HCT116 (cell line): ENCODE data around the gene FBXL17. TPM values are rescaled to one million over a fixed set of nuclear protein-coding genes. Genes with fewer than 3 reads are reported as not detected.

Source experiments
- ATAC-seq: fragments of 200-7000 bp; cut with Tn5 transposase; 2 replicates; pipeline ENCODE4 v1.9.1; 2020; ENCODE audit warnings: mild to moderate bottlenecking, moderate library complexity
- BruUV-seq: library from RNA; stranded (reverse); fragments of 400-500 nt; replicated peaks from 2 replicates; lab custom pipeline; 2021; lab: Mats Ljungman, UMichigan
- CTCF ChIA-PET: fragments of 300-600 bp; sonication (Branson Sonifier 250); formaldehyde crosslinking; loops from one replicate; lab custom pipeline; 2021; ENCODE audit warnings: antibody characterized with exemption; lab: Charles Lee
- POLR2A ChIA-PET: fragments of 300-600, 350-600 bp; sonication (Branson Sonifier 250); formaldehyde crosslinking; loops from one replicate; lab custom pipeline; 2021; ENCODE audit warnings: antibody characterized with exemption; lab: Charles Lee
- RAD21 ChIA-PET, 2 experiments: fragments of 300-600 bp; sonication (Branson Sonifier 250); formaldehyde crosslinking; loops; one replicate each; lab custom pipeline; 2023; ENCODE audit warnings: low total read pairs in 2 of 2; ENCODE audit not compliant: uncharacterized antibody in 2 of 2, unreplicated experiment in 2 of 2, low non-redundant PET in 1 of 2; lab: Charles Lee
- DNase-seq: peaks from one replicate; pipeline ENCODE4 v3.0.0-alpha.2; 2010; ENCODE audit warnings: low read depth, low spot score
- H2AFZ ChIP-seq: fragments of 200-600 bp; shearing (Covaris generic), sonication (generic); 2 replicates; pipeline ENCODE4 v1.6.1; 2017; ENCODE audit warnings: low read depth, mixed run types, mixed read lengths, antibody characterized with exemption, low read length; ENCODE audit not compliant: poor library complexity, severe bottlenecking
- H3K27ac ChIP-seq: 2 replicates; pipeline ENCODE4 v1.5.1; 2012; ENCODE audit warnings: low read depth, low read length
- H3K27me3 ChIP-seq: fragments of 200-600 bp; sonication (generic); 2 replicates; pipeline ENCODE4 v1.6.1; 2016; ENCODE audit warnings: mixed run types, low read length, mixed read lengths; ENCODE audit not compliant: insufficient read depth
- H3K36me3 ChIP-seq, 2 experiments: fragments of 200-500 bp in 1 of 2; fragments of 200-600 bp in 1 of 2; sonication (Bioruptor generic) in 1 of 2; sonication (generic) in 1 of 2; 2 replicates each; pipeline versions ENCODE4 v1.5.1 to v1.6.1; 2014 to 2016; ENCODE audit warnings: low read length in 2 of 2, inconsistent platforms in 1 of 2, mixed read lengths in 1 of 2, mixed run types in 1 of 2; ENCODE audit not compliant: insufficient read depth in 2 of 2, control insufficient read depth in 1 of 2
- H3K4me1 ChIP-seq, 2 experiments: fragments of 200-600 bp in 1 of 2; sonication (generic) in 1 of 2; 2 replicates each; pipeline versions ENCODE4 v1.5.1 to v1.6.1; 2012 to 2017; ENCODE audit warnings: low read length in 2 of 2, inconsistent platforms in 1 of 2, mild to moderate bottlenecking in 1 of 2, mixed read lengths in 1 of 2, mixed run types in 1 of 2, moderate library complexity in 1 of 2; ENCODE audit not compliant: insufficient read depth in 2 of 2, control insufficient read depth in 1 of 2
- H3K4me2 ChIP-seq: fragments of 200-600 bp; sonication (generic); 2 replicates; pipeline ENCODE4 v1.6.1; 2017; ENCODE audit warnings: mixed run types, low read length, mixed read lengths
- H3K4me3 ChIP-seq, 2 experiments: fragments of 200-600 bp in 1 of 2; sonication (generic) in 1 of 2; replicated peaks in 1 of 2; 2 replicates each; pipeline ENCODE4 v1.5.1; 2011 to 2016; ENCODE audit warnings: low read length in 2 of 2, control low read depth in 1 of 2, low read depth in 1 of 2, mild to moderate bottlenecking in 1 of 2, mixed read lengths in 1 of 2, mixed run types in 1 of 2
- H3K79me2 ChIP-seq: fragments of 200-600 bp; sonication (generic); 2 replicates; pipeline ENCODE4 v1.6.1; 2017; ENCODE audit warnings: mild to moderate bottlenecking, mixed run types, low read length, moderate library complexity, mixed read lengths; ENCODE audit not compliant: insufficient read depth
- H3K9ac ChIP-seq: fragments of 200-600 bp; sonication (generic); 2 replicates; pipeline ENCODE4 v1.6.1; 2016; ENCODE audit warnings: low read length, mixed read lengths
- H3K9me2 ChIP-seq: fragments of 200-600 bp; sonication (generic), shearing (Covaris generic); 2 replicates; pipeline ENCODE4 v1.6.1; 2017; ENCODE audit warnings: mixed run types, mild to moderate bottlenecking, moderate library complexity; ENCODE audit not compliant: insufficient read depth
- H3K9me3 ChIP-seq, 2 experiments: fragments of 200-500 bp in 1 of 2; fragments of 200-600 bp in 1 of 2; sonication (Bioruptor generic) in 1 of 2; sonication (generic) in 1 of 2; 2 replicates each; pipeline ENCODE4 v1.6.1; 2014 to 2017; ENCODE audit warnings: low read length in 2 of 2, mixed read lengths in 2 of 2, inconsistent platforms in 1 of 2, low read depth in 1 of 2, mild to moderate bottlenecking in 1 of 2, mixed run types in 1 of 2, moderate library complexity in 1 of 2; ENCODE audit not compliant: control insufficient read depth in 1 of 2, insufficient read depth in 1 of 2
- H4K20me1 ChIP-seq: fragments of 200-600 bp; sonication (generic), shearing (Covaris generic); 2 replicates; pipeline ENCODE4 v1.6.1; 2017; ENCODE audit warnings: mixed run types, mild to moderate bottlenecking, moderate library complexity; ENCODE audit not compliant: insufficient read depth
- ELF1 ChIP-seq: IDR thresholded peaks from 2 replicates; pipeline ENCODE4 v1.6.1; 2012; ENCODE audit warnings: low read depth, borderline replicate concordance
- EZH2phosphoT487 ChIP-seq: fragments of 200-600 bp; IDR thresholded peaks from 2 replicates; pipeline ENCODE4 v1.6.1; 2018; ENCODE audit warnings: antibody characterized with exemption, borderline replicate concordance
- FOSL1 ChIP-seq: IDR thresholded peaks from 2 replicates; pipeline ENCODE4 v1.6.1; 2012; ENCODE audit warnings: low read depth
- SRF ChIP-seq: IDR thresholded peaks from 2 replicates; pipeline ENCODE4 v1.6.1; 2012; ENCODE audit warnings: low read depth
- ZFX ChIP-seq: fragments of 450-650 bp; IDR thresholded peaks from 2 replicates; pipeline ENCODE4 v1.6.1; 2017
- intact Hi-C: fragments of 100-400 bp; cut with micrococcal nuclease; formaldehyde crosslinking; loops from 2 replicates; pipeline ENCODE4 v1.10.0; 2022
- total RNA-seq: library from RNA; stranded (reverse); gene quantifications from one replicate; pipeline ENCODE4 v1.2.1, GENCODE V29; 2021; ENCODE audit not compliant: unreplicated experiment
- TF ChIP-seq, protein P1 (sequence below): IDR thresholded peaks from 2 replicates; pipeline ENCODE4 v1.6.1; 2012; ENCODE audit warnings: low read depth
- TF ChIP-seq, protein P2 (sequence below): IDR thresholded peaks from 2 replicates; pipeline ENCODE4 v1.6.1; 2011; ENCODE audit warnings: mild to moderate bottlenecking, low read length, moderate library complexity; ENCODE audit not compliant: insufficient replicate concordance; ENCODE audit errors: extremely low read depth

Gene FBXL17
- total RNA-seq, 1 experiment from 2014 or later: 9.4 TPM

DNA sequence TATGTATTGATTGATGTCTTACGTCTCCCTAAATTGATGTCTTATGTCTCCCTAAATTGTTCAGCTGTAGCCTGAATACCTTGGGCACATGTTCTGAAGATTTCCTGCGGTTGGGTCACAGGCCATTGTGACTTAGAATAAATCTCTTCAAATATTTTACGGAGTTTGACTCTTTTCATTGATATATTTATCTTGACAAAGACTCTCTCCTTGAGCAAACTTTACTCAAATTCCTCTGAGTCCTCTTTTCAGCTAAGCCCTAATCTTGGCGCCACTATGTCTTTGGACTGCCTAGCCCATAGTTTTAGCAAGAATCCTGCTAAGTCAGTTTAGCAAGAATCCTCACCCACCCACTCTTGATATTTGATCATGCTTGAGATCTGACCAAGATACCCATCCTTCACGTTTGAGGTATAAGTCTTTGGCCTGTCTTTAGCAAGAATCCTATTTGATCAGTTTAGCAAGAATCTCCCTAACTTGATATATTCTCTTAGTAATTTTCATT is 35.3 kb upstream of the FBXL17 start:
- no peak for TF ChIP-seq FOSL1
- no peak for TF ChIP-seq ELF1
- TF ChIP-seq EZH2phosphoT487: no peak
- no peak for TF ChIP-seq ZFX
- TF ChIP-seq SRF: no peak
- TF ChIP-seq, protein P1, sequence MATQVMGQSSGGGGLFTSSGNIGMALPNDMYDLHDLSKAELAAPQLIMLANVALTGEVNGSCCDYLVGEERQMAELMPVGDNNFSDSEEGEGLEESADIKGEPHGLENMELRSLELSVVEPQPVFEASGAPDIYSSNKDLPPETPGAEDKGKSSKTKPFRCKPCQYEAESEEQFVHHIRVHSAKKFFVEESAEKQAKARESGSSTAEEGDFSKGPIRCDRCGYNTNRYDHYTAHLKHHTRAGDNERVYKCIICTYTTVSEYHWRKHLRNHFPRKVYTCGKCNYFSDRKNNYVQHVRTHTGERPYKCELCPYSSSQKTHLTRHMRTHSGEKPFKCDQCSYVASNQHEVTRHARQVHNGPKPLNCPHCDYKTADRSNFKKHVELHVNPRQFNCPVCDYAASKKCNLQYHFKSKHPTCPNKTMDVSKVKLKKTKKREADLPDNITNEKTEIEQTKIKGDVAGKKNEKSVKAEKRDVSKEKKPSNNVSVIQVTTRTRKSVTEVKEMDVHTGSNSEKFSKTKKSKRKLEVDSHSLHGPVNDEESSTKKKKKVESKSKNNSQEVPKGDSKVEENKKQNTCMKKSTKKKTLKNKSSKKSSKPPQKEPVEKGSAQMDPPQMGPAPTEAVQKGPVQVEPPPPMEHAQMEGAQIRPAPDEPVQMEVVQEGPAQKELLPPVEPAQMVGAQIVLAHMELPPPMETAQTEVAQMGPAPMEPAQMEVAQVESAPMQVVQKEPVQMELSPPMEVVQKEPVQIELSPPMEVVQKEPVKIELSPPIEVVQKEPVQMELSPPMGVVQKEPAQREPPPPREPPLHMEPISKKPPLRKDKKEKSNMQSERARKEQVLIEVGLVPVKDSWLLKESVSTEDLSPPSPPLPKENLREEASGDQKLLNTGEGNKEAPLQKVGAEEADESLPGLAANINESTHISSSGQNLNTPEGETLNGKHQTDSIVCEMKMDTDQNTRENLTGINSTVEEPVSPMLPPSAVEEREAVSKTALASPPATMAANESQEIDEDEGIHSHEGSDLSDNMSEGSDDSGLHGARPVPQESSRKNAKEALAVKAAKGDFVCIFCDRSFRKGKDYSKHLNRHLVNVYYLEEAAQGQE: no peak
- TF ChIP-seq, protein P2, sequence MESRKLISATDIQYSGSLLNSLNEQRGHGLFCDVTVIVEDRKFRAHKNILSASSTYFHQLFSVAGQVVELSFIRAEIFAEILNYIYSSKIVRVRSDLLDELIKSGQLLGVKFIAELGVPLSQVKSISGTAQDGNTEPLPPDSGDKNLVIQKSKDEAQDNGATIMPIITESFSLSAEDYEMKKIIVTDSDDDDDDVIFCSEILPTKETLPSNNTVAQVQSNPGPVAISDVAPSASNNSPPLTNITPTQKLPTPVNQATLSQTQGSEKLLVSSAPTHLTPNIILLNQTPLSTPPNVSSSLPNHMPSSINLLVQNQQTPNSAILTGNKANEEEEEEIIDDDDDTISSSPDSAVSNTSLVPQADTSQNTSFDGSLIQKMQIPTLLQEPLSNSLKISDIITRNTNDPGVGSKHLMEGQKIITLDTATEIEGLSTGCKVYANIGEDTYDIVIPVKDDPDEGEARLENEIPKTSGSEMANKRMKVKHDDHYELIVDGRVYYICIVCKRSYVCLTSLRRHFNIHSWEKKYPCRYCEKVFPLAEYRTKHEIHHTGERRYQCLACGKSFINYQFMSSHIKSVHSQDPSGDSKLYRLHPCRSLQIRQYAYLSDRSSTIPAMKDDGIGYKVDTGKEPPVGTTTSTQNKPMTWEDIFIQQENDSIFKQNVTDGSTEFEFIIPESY: no peak
- BruUV-seq: no TSS peak
- intact Hi-C loops: no loop called here
- Histone ChIP-seq H3K9me3 (no peaks in the 10 kb centered on the region), H3K4me3 (no peak overlapping the region), H3K79me2 (no peaks in the 10 kb centered on the region), H3K27ac (no peak overlapping the region), H3K9me2 (no peaks in the 10 kb centered on the region; the same call in 1 of the 2 replicates), H3K4me2 (no peak overlapping the region), H3K27me3 (no peaks in the 10 kb centered on the region), H3K36me3 (no peaks in the 10 kb centered on the region), H3K4me1 (no peaks in the 10 kb centered on the region), H2AFZ (no peak overlapping the region), H4K20me1 (no peaks in the 10 kb centered on the region), H3K9ac (no peak overlapping the region)
- no peak for DNase-seq
- ChIA-PET POLR2A (no interaction called here), RAD21 (no interaction called here), CTCF (no interaction called here)
- no peak for ATAC-seq
